Ovary (tissue), 9 donors: ENCODE measurements around the gene MIB1. TPM values are rescaled to one million over a fixed set of nuclear protein-coding genes. Genes with fewer than 3 reads are reported as not detected.

ENCODE experiments used
- DNase-seq, 5 donors: peaks; one replicate each; pipeline ENCODE4 v3.0.0-alpha.2; 2019 to 2020
- H3K27ac ChIP-seq, 2 donors: fragments of 200-600 bp; one replicate each; pipeline versions ENCODE4 v1.5.1 to v1.8.0; 2019 to 2022
- H3K27me3 ChIP-seq: fragments of 200-600 bp; one replicate; pipeline ENCODE4 v1.8.0; 2022
- H3K36me3 ChIP-seq: fragments of 200-600 bp; sonication (generic); one replicate; pipeline ENCODE4 v1.5.1; 2019
- H3K4me1 ChIP-seq: one replicate; pipeline ENCODE4 v1.8.1; 2013; ENCODE audit warnings: mild to moderate bottlenecking, moderate library complexity; ENCODE audit not compliant: insufficient read depth
- H3K4me3 ChIP-seq: fragments of 200-600 bp; sonication (generic); one replicate; pipeline ENCODE4 v1.5.1; 2017
- H3K9me3 ChIP-seq, 2 donors: fragments of 200-600 bp in 1 of 2; sonication (generic) in 1 of 2; one replicate each; pipeline versions ENCODE4 v1.5.1 to v1.8.1; 2013 to 2019; ENCODE audit warnings: mild to moderate bottlenecking in 1 of 2, moderate library complexity in 1 of 2
- CTCF ChIP-seq, 3 donors: fragments of 450-650 bp in 2 of 3; fragments of 200-600 bp in 1 of 3; IDR thresholded peaks; one replicate each; pipeline versions ENCODE4 v1.5.1 to v1.8.0; 2016 to 2022; ENCODE audit warnings: antibody characterized with exemption in 3 of 3, mild to moderate bottlenecking in 1 of 3
- EP300 ChIP-seq: sonication (generic); formaldehyde crosslinking; IDR thresholded peaks from one replicate; pipeline ENCODE4 v1.6.1; 2017; ENCODE audit warnings: antibody characterized with exemption
- POLR2A ChIP-seq: fragments of 450-650 bp; IDR thresholded peaks from one replicate; pipeline ENCODE4 v1.6.1; 2017; ENCODE audit warnings: antibody characterized with exemption, mild to moderate bottlenecking, moderate library complexity
- WGBS, 3 donors: extraction: QIAGEN DNeasy Blood & Tissue Kit in 1 of 3; methylation state at CpG; one replicate each; pipeline versions ENCODE4 v1.1.5 to v1.1.7; 2013 to 2017; 5-methylcytosine and 5-hydroxymethylcytosine counted together
- intact Hi-C, 4 donors: fragments of 100-400 bp; cut with DNase I; formaldehyde crosslinking; loops; one replicate each; pipeline versions ENCODE4 v1.11.0 to v1.15.1; 2022 to 2023
- polyA plus RNA-seq, 2 donors: library from polyadenylated mRNA; stranded (reverse); fragments of 200-250 nt in 1 of 2; fragments of 350-450 nt in 1 of 2; fragmentation: Illumina TruSeq in 1 of 2; extraction: RNeasy Lipid Tissue Mini Kit (QIAGEN cat#74804) in 1 of 2; gene quantifications; one replicate each; pipeline ENCODE4 v1.2.3, GENCODE V29; 2013 to 2014
- total RNA-seq, 7 donors: library from RNA; depleted of rRNA in 2 of 7; stranded (reverse); fragments of >200 nt in 2 of 7; fragmentation: NEBNext Ultra II Directional in 3 of 7; extraction: Animal tissue kit (Norgen Biotek cat#: 25700) in 3 of 7; gene quantifications; one replicate each; pipeline versions ENCODE4 v1.1.0 to v1.2.4, GENCODE V29; 2016 to 2023
- donor health status: DM: no; HTN: no; CAD: no; lungs with moderate emphysema.
- donor health status: DM: no; HTN: no; CAD: no.
- donor health status: Bipolar disorder and iron deficiency.
- donor health status: DM: yes; HTN: yes; CAD: no.
- donor health status: DM: no; HTN: no; CAD: no.
- donor health status: DM: yes; HTN: yes; CAD: no.

Gene MIB1
- total and polyA plus RNA-seq, 9 donors: 10.3 to 54.8 (median 41.3) TPM

DNA sequence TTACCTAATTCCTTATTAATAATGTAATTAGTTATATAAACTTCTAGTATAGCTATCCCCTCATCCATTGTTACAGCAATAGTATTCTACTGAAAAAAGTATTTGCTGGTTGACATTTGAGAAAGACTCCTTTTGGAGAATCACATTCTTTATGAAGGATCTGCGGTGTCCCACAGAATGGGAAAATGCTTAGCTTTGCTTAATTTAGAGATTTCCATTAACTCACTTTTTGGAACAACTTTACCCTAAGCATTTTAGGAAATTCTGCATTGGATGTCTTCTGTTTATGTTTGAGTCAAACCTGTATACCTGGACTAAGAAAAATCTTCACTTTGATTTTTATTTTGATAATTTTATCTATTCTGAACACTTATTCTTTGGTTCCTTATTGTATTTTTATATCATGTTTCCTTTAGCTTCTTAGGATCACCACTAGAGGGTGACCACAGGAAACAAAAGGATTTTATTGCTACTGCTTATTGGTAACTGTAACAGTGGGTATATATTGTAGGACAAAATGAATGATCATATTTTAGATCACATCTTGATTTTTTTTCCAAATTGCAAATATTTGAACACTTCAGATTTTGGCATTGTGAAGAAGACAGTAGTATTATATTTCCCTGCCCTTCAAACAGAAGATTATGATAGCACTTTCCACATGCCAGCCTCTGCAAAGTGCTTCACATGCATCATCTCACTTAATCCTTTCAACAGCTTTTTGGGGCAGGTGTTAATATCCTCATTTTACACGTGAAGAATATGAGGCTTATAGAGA lies 79.6 kb downstream of the MIB1 start:
- Histone ChIP-seq H3K4me1 (no peaks in the 10 kb centered on the region), H3K27ac (no peak overlapping the region), H3K27me3 (no peaks in the 10 kb centered on the region), H3K4me3 (no peak overlapping the region), H3K36me3 (no peaks in the 10 kb centered on the region), H3K9me3 (no peaks in the 10 kb centered on the region)
- 47 to 67% (median 49%) methylated on average over 2 of the region's 2 CpGs for WGBS, 3 donors
- intact Hi-C loops: loop anchor here in 1 of 4 donors (10.0 kb wide), 1 partner anchor 215 kb away; the partner anchor contains the start of gene ESCO1
- no peak for DNase-seq
- TF ChIP-seq EP300: no peak
- no peak for TF ChIP-seq POLR2A
- no peak for TF ChIP-seq CTCF (IDR thresholded peaks at IDR 0.05)

DNA sequence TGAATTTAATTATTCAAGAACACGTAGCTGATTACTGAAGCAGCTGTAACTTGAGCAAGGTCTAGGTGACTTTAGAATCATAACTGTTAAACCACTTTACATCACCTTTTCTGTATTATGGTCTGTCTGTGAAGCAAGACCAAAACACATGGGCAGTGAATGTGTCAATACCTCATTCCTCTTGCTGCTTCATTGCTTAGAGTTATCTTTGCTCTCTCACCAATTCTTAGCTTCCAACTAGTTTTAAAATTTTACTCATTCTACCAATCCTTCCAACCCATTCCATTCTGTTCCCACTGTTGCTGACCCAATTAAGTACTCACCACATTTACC lies 80.2 kb downstream of the MIB1 start:
- no peaks in the 10 kb centered on the region for H3K27me3 ChIP-seq
- H3K9me3 ChIP-seq: no peaks in the 10 kb centered on the region
- H3K36me3 ChIP-seq: no peaks in the 10 kb centered on the region
- TF ChIP-seq POLR2A (no peak), CTCF (IDR thresholded peaks at IDR 0.05) (no peak), EP300 (no peak)
- H3K4me3 ChIP-seq: no peak overlapping the region
- intact Hi-C loops: loop anchor here in 1 of 4 donors (10.0 kb wide), 1 partner anchor 216 kb away; the partner anchor contains the start of gene ESCO1
- no peak for DNase-seq
- no peaks in the 10 kb centered on the region for H3K4me1 ChIP-seq
- H3K27ac ChIP-seq: no peak overlapping the region
- 94 to 98% (median 95%) methylated on average over 1 of the region's 1 CpG for WGBS, 3 donors

DNA sequence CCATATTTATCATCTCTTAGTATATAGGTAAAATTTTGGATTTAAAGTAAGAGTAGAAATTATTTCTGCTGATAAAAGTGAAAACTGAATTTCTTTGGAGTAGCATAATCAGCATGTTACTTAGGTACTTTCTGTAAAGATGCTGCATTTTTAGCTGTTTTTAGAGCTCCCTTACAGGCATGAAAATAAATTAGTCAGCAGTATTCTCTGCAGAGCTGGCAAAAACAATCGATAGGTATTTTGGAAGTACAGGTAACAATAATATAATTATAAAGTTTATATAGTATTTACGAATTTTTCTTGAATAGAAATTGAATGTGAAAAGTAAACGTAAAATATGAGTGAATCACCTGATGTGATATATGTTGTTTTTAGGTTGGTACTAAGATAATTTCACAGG lies 83.3 kb downstream of the MIB1 start:
- no peaks in the 10 kb centered on the region for H3K9me3 ChIP-seq
- no peak for TF ChIP-seq EP300
- no peak for TF ChIP-seq CTCF (IDR thresholded peaks at IDR 0.05)
- TF ChIP-seq POLR2A: no peak
- H3K4me3 ChIP-seq: no peak overlapping the region
- 74 to 83% (median 75%) methylated on average over 3 of the region's 3 CpGs for WGBS, 3 donors
- H3K4me1 ChIP-seq: no peaks in the 10 kb centered on the region
- H3K27me3 ChIP-seq: no peaks in the 10 kb centered on the region
- no peak overlapping the region for H3K27ac ChIP-seq
- intact Hi-C loops: loop anchor here in 1 of 4 donors (10.0 kb wide), 1 partner anchor 219 kb away; the partner anchor contains the start of gene ESCO1
- no peak for DNase-seq
- H3K36me3 ChIP-seq: no peaks in the 10 kb centered on the region

GRCh38 chr18:21826196-21826595 lies 85.6 kb downstream of the MIB1 start:
- 33 to 35% (median 35%) methylated on average over 3 of the region's 3 CpGs for WGBS, 3 donors
- DNase-seq: no peak
- H3K36me3 ChIP-seq: no peaks in the 10 kb centered on the region
- TF ChIP-seq CTCF (IDR thresholded peaks at IDR 0.05) (no peak), POLR2A (no peak), EP300 (no peak)
- H3K9me3 ChIP-seq: no peaks in the 10 kb centered on the region
- H3K27ac ChIP-seq: no peak overlapping the region
- no peaks in the 10 kb centered on the region for H3K4me1 ChIP-seq
- no peaks in the 10 kb centered on the region for H3K27me3 ChIP-seq
- intact Hi-C loops: loop anchor here in 1 of 4 donors (10.0 kb wide), 1 partner anchor 221 kb away; the partner anchor contains the start of gene ESCO1
- H3K4me3 ChIP-seq: no peak overlapping the region
